ENCODE data around the gene PIGB. TPM values are rescaled to one million over a fixed set of nuclear protein-coding genes. Genes with fewer than 3 reads are reported as not detected.

PIGB gene
- 15.7 and 18.8 TPM in 2 replicates for total RNA-seq

GRCh38 chr15:55318588-55319494, at the start of gene PIGB, which contains the start of gene PIGBOS1:
Gene PIGB (plus strand): TSS chr15:55319222. CDS start chr15:55319251, 29 bp downstream.
Gene PIGBOS1 (minus strand): TSS chr15:55319123. CDS start chr15:55317792, 1,331 bp downstream.

GRCh38 chr15:55289746-55290527, 29.1 kb upstream of the PIGB start, which contains the start of gene RAB27A:
Gene RAB27A (minus strand): TSS chr15:55289813. CDS start chr15:55234934, 54,879 bp downstream.

Other genes with a start within 250 kb of the PIGB start
- 63.8 and 91.8 TPM in 2 replicates for gene RSL24D1, start 122.3 kb upstream of the PIGB start, total RNA-seq
- gene RAB27A, start 29.4 kb upstream of the PIGB start, total RNA-seq = 12.1 and 22.3 TPM in 2 replicates
- gene PIGBOS1, start 99 bp upstream of the PIGB start, total RNA-seq = 4.8 and 11.5 TPM in 2 replicates
- 35.9 and 62.7 TPM in 2 replicates for gene CCPG1, start 89.1 kb downstream of the PIGB start, total RNA-seq
- 1.2 TPM in 2 replicates for gene PIERCE2, start 89.3 kb downstream of the PIGB start, total RNA-seq
- gene DNAAF4, start 189.0 kb downstream of the PIGB start, total RNA-seq = 1.3 and 4.5 TPM in 2 replicates